H1 (cell line): ENCODE measurements around the gene GRAMD1B. TPM values are rescaled to one million over a fixed set of nuclear protein-coding genes. Genes with fewer than 3 reads are reported as not detected.

Source experiments
- BCL11A ChIP-seq, 2 experiments: IDR thresholded peaks; one replicate each; pipeline ENCODE4 v1.6.1; 2011; ENCODE audit warnings: low read depth in 2 of 2, low read length in 2 of 2, mild to moderate bottlenecking in 2 of 2
- NANOG ChIP-seq: IDR thresholded peaks from 2 replicates; pipeline ENCODE4 v1.6.1; 2011; ENCODE audit warnings: low read length, low read depth, mild to moderate bottlenecking, inconsistent platforms; ENCODE audit not compliant: insufficient read depth, poor library complexity, severe bottlenecking
- NRF1 ChIP-seq: IDR thresholded peaks from 2 replicates; pipeline ENCODE4 v1.6.1; 2011; ENCODE audit warnings: mild to moderate bottlenecking, low read depth, low read length, improper control_type of control experiment
- polyA plus RNA-seq, 7 experiments: library from polyadenylated mRNA; depleted of rRNA in 3 of 7; stranded (reverse) in 5 of 7; unstranded in 2 of 7; fragments of >200 nt in 5 of 7; fragments of 200-250 nt in 2 of 7; gene quantifications; 1 replicate in 5 of 7; 2 replicates in 1 of 7; 4 replicates in 1 of 7; pipeline versions ENCODE4 v1.2.1 to v1.2.3, GENCODE V29; 2011 to 2013; ENCODE audit warnings: missing spikeins in 2 of 7, mixed read lengths in 2 of 7
- total RNA-seq: library from RNA; stranded (reverse); fragmentation: NEBNext Ultra II Directional; extraction: Animal tissue kit (Norgen Biotek cat#: 25700); gene quantifications from 2 replicates; pipeline ENCODE4 v1.2.1, GENCODE V29; 2021

GRAMD1B gene
- total and polyA plus RNA-seq, 2 of the 8 experiments (the other 6 are each of a cell fraction or from before 2014, with no cell fraction given): 10.1 to 21.2 TPM

DNA sequence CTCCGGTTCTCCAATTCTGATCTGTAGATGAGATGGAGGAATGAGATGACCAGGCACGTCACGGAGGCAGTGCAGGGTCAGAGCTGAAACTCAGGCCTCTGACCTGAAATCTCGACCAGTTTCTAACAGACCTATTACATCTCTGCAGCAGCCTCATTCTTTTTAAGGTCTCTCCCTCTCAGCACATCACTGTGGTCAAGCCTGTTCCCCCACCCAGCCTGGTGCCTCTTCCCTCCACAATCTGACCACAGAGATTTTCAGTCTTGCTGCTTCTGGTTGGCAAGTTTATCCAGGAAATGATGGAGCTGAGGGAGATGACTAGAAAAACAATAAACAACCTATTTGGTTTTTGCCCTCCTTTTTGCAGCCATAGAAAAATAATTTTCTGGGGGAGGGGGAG, 9.5 kb downstream of the GRAMD1B start (continued):
- TF ChIP-seq NRF1: no peak
- TF ChIP-seq NANOG: no peak
- no peak for TF ChIP-seq BCL11A (IDR thresholded peaks at IDR 0.05; ENCODE audit: low read depth in 2 of 2, low read length in 2 of 2)
